Adrenal gland (tissue), 12 donors: ENCODE results near the gene LILRA5. TPM values are rescaled to one million over a fixed set of nuclear protein-coding genes. Genes with fewer than 3 reads are reported as not detected.
"Not testable (repeated sequence)": the region's sequence is repeated elsewhere in the genome, so short reads cannot be mapped to it uniquely, and the experiment has no call there.

Experiments used
- DNase-seq, 7 donors: peaks; one replicate each; pipeline ENCODE4 v3.0.0-alpha.2; 2019 to 2020
- H3K27ac ChIP-seq, 5 donors: fragments of 200-600 bp; sonication (generic) in 4 of 5; 1 replicate in 3 of 5; 2 replicates in 2 of 5; pipeline versions ENCODE4 v1.5.1 to v1.8.0; 2016 to 2020; ENCODE audit warnings: mild to moderate bottlenecking in 1 of 5
- H3K27me3 ChIP-seq: fragments of 200-600 bp; 2 replicates; pipeline ENCODE4 v1.8.0; 2021
- H3K36me3 ChIP-seq, 2 donors: fragments of 200-600 bp; replicated peaks in 1 of 2; 1 replicate in 1 of 2; 2 replicates in 1 of 2; pipeline versions ENCODE4 v1.5.1 to v1.8.0; 2018 to 2022
- H3K4me1 ChIP-seq, 2 donors: fragments of 200-600 bp; replicated peaks in 1 of 2; 1 replicate in 1 of 2; 2 replicates in 1 of 2; pipeline versions ENCODE4 v1.5.1 to v1.8.0; 2018 to 2021
- H3K4me3 ChIP-seq, 4 donors: fragments of 200-600 bp; sonication (generic) in 3 of 4; one replicate each; pipeline ENCODE4 v1.5.1; 2016 to 2018
- H3K9me3 ChIP-seq, 3 donors: fragments of 200-600 bp; sonication (generic) in 1 of 3; replicated peaks in 1 of 3; 1 replicate in 2 of 3; 2 replicates in 1 of 3; pipeline versions ENCODE4 v1.5.1 to v1.8.0; 2016 to 2021
- CTCF ChIP-seq, 6 experiments: fragments of 450-650 bp in 4 of 6; fragments of 200-600 bp in 2 of 6; sonication (generic) in 1 of 6; IDR thresholded peaks; 1 replicate in 5 of 6; 2 replicates in 1 of 6; pipeline versions ENCODE4 v1.5.1 to v1.8.0; 2016 to 2021; ENCODE audit warnings: antibody characterized with exemption in 6 of 6, mild to moderate bottlenecking in 2 of 6, moderate library complexity in 1 of 6
- POLR2A ChIP-seq, 2 donors: fragments of 450-650 bp; IDR thresholded peaks; one replicate each; pipeline ENCODE4 v1.6.1; 2017; ENCODE audit warnings: antibody characterized with exemption in 2 of 2, mild to moderate bottlenecking in 2 of 2, moderate library complexity in 1 of 2
- WGBS, 4 donors: extraction: QIAGEN DNeasy Blood & Tissue Kit in 2 of 4; methylation state at CpG; one replicate each; pipeline versions ENCODE4 v1.1.5 to v1.1.7; 2013 to 2017; 5-methylcytosine and 5-hydroxymethylcytosine counted together
- intact Hi-C, 2 donors: fragments of 100-400 bp; cut with DNase I; formaldehyde crosslinking; loops; one replicate each; pipeline versions ENCODE4 v1.14.1 to v1.15.0; 2022 to 2023
- polyA plus RNA-seq, 3 donors: library from polyadenylated mRNA; stranded (reverse); fragments of 200-250 nt in 2 of 3; fragments of 350-450 nt in 1 of 3; fragmentation: Illumina TruSeq in 1 of 3; extraction: RNeasy Lipid Tissue Mini Kit (QIAGEN cat#74804) in 1 of 3; gene quantifications; one replicate each; pipeline ENCODE4 v1.2.3, GENCODE V29; 2013 to 2014
- total RNA-seq, 9 donors: library from RNA; depleted of rRNA in 4 of 9; stranded (reverse); fragments of >200 nt in 4 of 9; fragments of 120-200 nt in 1 of 9; fragmentation: NEBNext Ultra II Directional in 1 of 9; extraction: Animal tissue kit (Norgen Biotek cat#: 25700) in 1 of 9; gene quantifications; one replicate each; pipeline versions ENCODE4 v1.1.0 to v1.2.4, GENCODE V29; 2013 to 2023
- donor health status: healthy with polysubstance abuse.
- donor health status: Bipolar disorder and iron deficiency.
- donor health status: DM: yes; HTN: yes; CAD: no.
- donor health status: DM: no; HTN: no; CAD: no.
- donor health status: DM: no; HTN: no; CAD: no.
- donor health status: DM: yes; HTN: yes; CAD: no.

Gene LILRA5
- total and polyA plus RNA-seq, 12 donors = 0.72 to 6.2 (median 3.0) TPM; not detected in 1

GRCh38 chr19:54297759-54298305 lies 15.1 kb downstream of the LILRA5 start:
- Histone ChIP-seq H3K9me3 (no peaks in the 10 kb centered on the region), H3K4me1 (no peaks in the 10 kb centered on the region), H3K27ac (no peak overlapping the region), H3K36me3 (no peaks in the 10 kb centered on the region), H3K4me3 (no peak overlapping the region), H3K27me3 (no peaks in the 10 kb centered on the region)
- intact Hi-C loops = no loop called here
- DNase-seq = no peak
- 18 to 38% (median 34%) methylated on average over 5 to 7 of the region's 7 CpGs for WGBS, 4 donors
- TF ChIP-seq POLR2A (IDR thresholded peaks at IDR 0.05) (no peak), CTCF (IDR thresholded peaks at IDR 0.05) (no peak)

GRCh38 chr19:54294539-54294938 lies 18.4 kb downstream of the LILRA5 start:
- WGBS, 4 donors = 71 to 81% (median 81%) methylated on average over 5 to 6 of the region's 6 CpGs
- intact Hi-C loops = no loop called here
- no peaks in the 10 kb centered on the region for H3K4me1 ChIP-seq
- no peak for DNase-seq
- no peak overlapping the region for H3K4me3 ChIP-seq
- H3K27me3 ChIP-seq = no peaks in the 10 kb centered on the region
- H3K9me3 ChIP-seq = no peaks in the 10 kb centered on the region
- H3K27ac ChIP-seq = no peak overlapping the region
- TF ChIP-seq POLR2A (IDR thresholded peaks at IDR 0.05) (no peak), CTCF (IDR thresholded peaks at IDR 0.05) (no peak)
- H3K36me3 ChIP-seq = no peaks in the 10 kb centered on the region

GRCh38 chr19:54289160-54289559 lies 23.8 kb downstream of the LILRA5 start:
- H3K27me3 ChIP-seq, H3K36me3 ChIP-seq, DNase-seq, H3K27ac ChIP-seq, intact Hi-C loops, H3K9me3 ChIP-seq, H3K4me1 ChIP-seq, H3K4me3 ChIP-seq: not testable (repeated sequence)
- 33 to 50% (median 46%) methylated on average over 8 of the region's 8 CpGs for WGBS, 4 donors

- Histone ChIP-seq H3K9me3 (no peaks in the 10 kb centered on the region), H3K27ac (no peak overlapping the region), H3K27me3 (no peaks in the 10 kb centered on the region), H3K36me3 (no peaks in the 10 kb centered on the region), H3K4me3 (no peak overlapping the region), H3K4me1 (no peaks in the 10 kb centered on the region)
- intact Hi-C loops = no loop called here
- DNase-seq = no peak
- TF ChIP-seq CTCF (IDR thresholded peaks at IDR 0.05) = no peak
- no peak for TF ChIP-seq POLR2A (IDR thresholded peaks at IDR 0.05)
- 61 to 71% (median 65%) methylated on average over 4 of the region's 4 CpGs for WGBS, 4 donors
These were observed 25.5 kb downstream of the LILRA5 start for GRCh38 chr19:54287456-54287855.

- 20 to 75% (median 68%) methylated on average over 1 to 10 of the region's 10 CpGs; no CpG with 5 or more reads in 1 of the 4 donors for WGBS, 4 donors
- H3K36me3 ChIP-seq, intact Hi-C loops, H3K27ac ChIP-seq, H3K27me3 ChIP-seq, H3K9me3 ChIP-seq, H3K4me3 ChIP-seq, H3K4me1 ChIP-seq: not testable (repeated sequence)
- DNase-seq = peak in 1 of 7 donors; percentile 29
These were observed 26.7 kb downstream of the LILRA5 start for GRCh38 chr19:54286283-54286682.

GRCh38 chr19:54285427-54286056 lies 27.4 kb downstream of the LILRA5 start:
- H3K9me3 ChIP-seq, intact Hi-C loops, H3K4me3 ChIP-seq, H3K27ac ChIP-seq, H3K27me3 ChIP-seq, H3K4me1 ChIP-seq, H3K36me3 ChIP-seq: not testable (repeated sequence)
- 50 to 72% (median 60%) methylated on average over 1 to 11 of the region's 12 CpGs for WGBS, 4 donors
- DNase-seq = peak in 1 of 7 donors; percentile 30
